GM12878 (cell line): Measurements from ENCODE around the gene SORL1. TPM values are rescaled to one million over a fixed set of nuclear protein-coding genes. Genes with fewer than 3 reads are reported as not detected.
A peak's percentile ranks its signal among the peaks of the same experiment; 100 is the strongest.

Experiments
- ATAC-seq: fragments of 200-7000 bp; cut with Tn5 transposase; 3 replicates; pipeline ENCODE4 v1.9.1; 2020; ENCODE audit warnings: mild to moderate bottlenecking, moderate library complexity
- BruUV-seq: library from RNA; stranded (reverse); fragments of 400-500 nt; replicated peaks from 2 replicates; lab custom pipeline; 2021; lab: Mats Ljungman, UMichigan
- CTCF ChIA-PET: fragments of 300-600 bp; sonication (Branson Sonifier 250); formaldehyde crosslinking; extraction: SDS; loops from one replicate; lab custom pipeline; 2021; ENCODE audit warnings: inconsistent platforms; lab: Yijun Ruan, JAX
- POLR2A ChIA-PET: fragments of 350-600 bp; formaldehyde crosslinking; extraction: SDS; loops from one replicate; lab custom pipeline; 2021; ENCODE audit warnings: inconsistent platforms; lab: Charles Lee
- RAD21 ChIA-PET: fragments of 300-600 bp; sonication (Branson Sonifier 250); formaldehyde crosslinking; loops from one replicate; lab custom pipeline; 2023; ENCODE audit warnings: antibody characterized with exemption; ENCODE audit not compliant: unreplicated experiment; lab: Charles Lee
- SMC1A ChIA-PET: fragments of 300-600 bp; sonication (Branson Sonifier 250); formaldehyde crosslinking; loops from one replicate; lab custom pipeline; 2023; ENCODE audit not compliant: unreplicated experiment, uncharacterized antibody; lab: Charles Lee
- DNase-seq: peaks from one replicate; pipeline ENCODE4 v3.0.0-alpha.2; 2011; ENCODE audit warnings: low read depth, low spot score
- FAIRE-seq: peaks from 3 replicates; lab custom pipeline; 2011; peaks lifted over from hg19 to GRCh38; lab: Jason Lieb, UNC
- H2AFZ ChIP-seq: 2 replicates; pipeline ENCODE4 v1.6.0; 2011; ENCODE audit warnings: low read depth, low read length, control low read depth; ENCODE audit not compliant: control insufficient read depth
- H3K27ac ChIP-seq: 2 replicates; pipeline ENCODE4 v1.5.1; 2011; ENCODE audit warnings: control low read depth; ENCODE audit not compliant: control insufficient read depth, insufficient read depth
- H3K27me3 ChIP-seq, 2 experiments: replicated peaks in 1 of 2; 2 replicates each; pipeline versions ENCODE4 v1.6.0 to v1.6.1; 2011; ENCODE audit warnings: low read length in 1 of 2; ENCODE audit not compliant: control insufficient read depth in 2 of 2, insufficient read depth in 2 of 2
- H3K36me3 ChIP-seq, 2 experiments: 2 replicates each; pipeline ENCODE4 v1.5.1; 2011; ENCODE audit warnings: low read length in 1 of 2; ENCODE audit not compliant: control insufficient read depth in 2 of 2, insufficient read depth in 2 of 2
- H3K4me1 ChIP-seq: 2 replicates; pipeline ENCODE4 v1.6.1; 2011; ENCODE audit warnings: mild to moderate bottlenecking, low read length, moderate library complexity, mixed read lengths; ENCODE audit not compliant: control insufficient read depth, insufficient read depth
- H3K4me2 ChIP-seq: 2 replicates; pipeline ENCODE4 v1.6.0; 2011; ENCODE audit warnings: control low read depth; ENCODE audit not compliant: control insufficient read depth, insufficient read depth
- H3K4me3 ChIP-seq: fragments of 200-600 bp; sonication (generic); 2 replicates; pipeline ENCODE4 v1.5.1; 2016
- H3K79me2 ChIP-seq: 2 replicates; pipeline ENCODE4 v1.6.0; 2011; ENCODE audit warnings: low read length; ENCODE audit not compliant: control insufficient read depth, insufficient read depth
- H3K9ac ChIP-seq: 2 replicates; pipeline ENCODE4 v1.8.0; 2011; ENCODE audit warnings: low read length, control low read depth, mixed read lengths; ENCODE audit not compliant: control insufficient read depth, insufficient read depth
- H3K9me3 ChIP-seq: replicated peaks from 3 replicates; pipeline ENCODE4 v1.5.1; 2011; ENCODE audit warnings: mild to moderate bottlenecking, low read length; ENCODE audit not compliant: control insufficient read depth, insufficient read depth
- H4K20me1 ChIP-seq: 2 replicates; pipeline ENCODE4 v1.6.0; 2011; ENCODE audit not compliant: control insufficient read depth, insufficient read depth
- CREB1 ChIP-seq: IDR thresholded peaks from 2 replicates; pipeline ENCODE4 v1.6.1; 2012; ENCODE audit warnings: low read depth, mild to moderate bottlenecking, inconsistent platforms
- PBX3 ChIP-seq: IDR thresholded peaks from 2 replicates; pipeline ENCODE4 v1.6.1; 2011; ENCODE audit warnings: mild to moderate bottlenecking, low read depth, low read length, moderate library complexity; ENCODE audit not compliant: insufficient replicate concordance
- RELB ChIP-seq: fragments of 450-650 bp; IDR thresholded peaks from 2 replicates; pipeline ENCODE4 v1.6.1; 2017; ENCODE audit warnings: low read depth, mild to moderate bottlenecking, moderate library complexity
- SREBF2 ChIP-seq: IDR thresholded peaks from 2 replicates; pipeline ENCODE4 v1.6.1; 2012; ENCODE audit warnings: mild to moderate bottlenecking, low read length
- ZNF217 ChIP-seq: fragments of 450-650 bp; IDR thresholded peaks from 2 replicates; pipeline ENCODE4 v1.6.1; 2017; ENCODE audit warnings: antibody characterized with exemption, mild to moderate bottlenecking
- ZNF384 ChIP-seq: IDR thresholded peaks from 2 replicates; pipeline ENCODE4 v1.6.1; 2012; ENCODE audit warnings: low read depth, mild to moderate bottlenecking, low read length, improper control_type of control experiment, borderline replicate concordance
- WGBS: methylation state at CpG from one replicate; pipeline ENCODE4 v1.1.6; 2016; ENCODE audit warnings: low lambda C conversion rate; ENCODE audit not compliant: insufficient replicate concordance, insufficient coverage; ENCODE audit errors: missing lambda C conversion rate; 5-methylcytosine and 5-hydroxymethylcytosine counted together
- in situ Hi-C: fragments of 300-500 bp; cut with MboI; formaldehyde crosslinking; loops from 9 replicates; pipeline ENCODE4 v1.14.3; 2018; ENCODE audit warnings: mixed read lengths
- intact Hi-C: fragments of 100-400 bp; cut with micrococcal nuclease; formaldehyde crosslinking; loops from one replicate; pipeline ENCODE4 v1.14.2; 2022; ENCODE audit not compliant: unreplicated experiment
- polyA plus RNA-seq, 11 experiments: library from polyadenylated mRNA; depleted of rRNA in 4 of 11; unstranded in 6 of 11; stranded (reverse) in 5 of 11; fragments of >200 nt; fragmentation: Nextera tagmentation in 4 of 11; fragmentation: Illumina TruSeq in 1 of 11; extraction: Ambion mirVana in 4 of 11; extraction: Trizol in 1 of 11; gene quantifications; 1 replicate in 1 of 11; 2 replicates in 10 of 11; pipeline versions ENCODE4 v1.2.1 to v1.2.3, GENCODE V29; 2011 to 2016; ENCODE audit warnings: inconsistent platforms in 2 of 11, missing spikeins in 2 of 11, low read depth in 1 of 11
- total RNA-seq, 4 experiments: library from RNA; depleted of rRNA in 3 of 4; stranded (reverse); fragments of >200 nt in 3 of 4; fragmentation: Illumina TruSeq in 1 of 4; extraction: Trizol in 1 of 4; gene quantifications; 2 replicates each; pipeline versions ENCODE4 v1.2.1 to v1.2.3, GENCODE V29; 2013 to 2021

SORL1 gene
- total and polyA plus RNA-seq, 10 of the 15 experiments (the other 5 are each of a cell fraction or from before 2014, with no cell fraction given), result 20.2 to 107 (median 59.9) TPM

GRCh38 chr11:121466063-121466794 lies 14.1 kb downstream of the SORL1 start (continued):
- TF ChIP-seq PBX3 (peak; percentile 45), ZNF217 (peak; percentile 13; the same call in 1 of the 2 replicates), RELB (peak; percentile 78; the same call in 1 of the 2 replicates), CREB1 (no peak)

- ATAC-seq (no peak), DNase-seq (no peak), FAIRE-seq (no peak)
- Histone ChIP-seq H3K4me3 (peak overlapping the region; percentile 54), H3K4me2 (peak overlapping the region; percentile 50), H3K79me2 (peaks cover 94% of the 10 kb centered on the region), H3K4me1 (peaks cover 81% of the 10 kb centered on the region), H2AFZ (no peak overlapping the region), H3K27ac (peak overlapping the region; percentile 83), H3K36me3 (peaks cover 12 to 25% of the 10 kb centered on the region in 2 experiments; a peak in 3 of 4 replicates), H4K20me1 (no peaks in the 10 kb centered on the region), H3K9ac (peak overlapping the region; percentile 67), H3K9me3 (no peaks in the 10 kb centered on the region; the same call in 2 of the 3 replicates), H3K27me3 (no peaks in the 10 kb centered on the region)
- intact Hi-C loops (no loop called here), in situ Hi-C loops (loop anchor here (25.0 kb wide), 1 partner anchor 1595 kb away; the partner anchor contains the start of gene HSPA8)
- TF ChIP-seq ZNF384, result 0 out of 2 replicates have a peak, but pooled peaks have one; percentile 3
- TF ChIP-seq SREBF2, result no peak
- ChIA-PET CTCF (interaction anchor here (1.2 to 4.0 kb wide), 12 partner anchors 11 to 148 kb away, joined by 3 to 21 read pairs (median 4); partner anchors contain the start of genes SORL1 and SORL1-AS1), POLR2A (interaction anchor here (0.8 to 7.9 kb wide), 12 partner anchors 11 to 175 kb away, joined by 3 to 86 read pairs (median 7); partner anchors contain the start of genes SC5D, SORL1 and SORL1-AS1), RAD21 (interaction anchor here (0.8 to 10.9 kb wide), 25 partner anchors 8 to 131 kb away, joined by 3 to 232 read pairs (median 6); partner anchors contain the start of genes SORL1 and SORL1-AS1), SMC1A (interaction anchor here (0.8 to 15.0 kb wide), 26 partner anchors 11 to 148 kb away, joined by 3 to 266 read pairs (median 5); partner anchors contain the start of genes SORL1 and SORL1-AS1)
- 31% methylated on average over 2 of the region's 2 CpGs for WGBS
- BruUV-seq, result no TSS peak
Observed at GRCh38 chr11:121467471-121467870, 15.4 kb downstream of the SORL1 start.
